ENCODE measurements around the gene SKAP2. TPM values are rescaled to one million over a fixed set of nuclear protein-coding genes. Genes with fewer than 3 reads are reported as not detected.
A peak's percentile ranks its signal among the peaks of the same experiment; 100 is the strongest.

The SKAP2 gene
- polyA plus RNA-seq, 2 of the 4 experiments (the other 2 are of a cell fraction) = 18.7 to 23.0 TPM

DNA sequence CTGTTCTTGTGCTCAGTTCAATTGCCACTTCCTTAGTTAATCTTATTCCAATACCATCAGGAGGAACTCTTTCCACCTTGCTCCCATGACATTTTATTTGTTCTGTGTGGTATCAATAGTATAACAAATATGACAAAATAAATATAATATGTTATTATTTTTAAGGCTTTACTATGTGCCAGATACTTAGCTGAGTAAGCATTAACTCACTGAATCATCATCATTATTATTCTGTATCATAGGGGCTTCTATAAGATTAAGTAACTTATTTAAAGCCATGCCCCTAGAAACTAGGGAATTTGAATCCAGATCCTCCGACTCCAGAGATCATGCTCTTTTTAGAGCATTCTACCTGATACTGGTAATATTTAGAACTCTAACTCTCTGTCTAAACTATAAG lies 33.5 kb upstream of the SKAP2 start:
- WGBS (ENCODE audit: missing lambda C conversion rate) = 91% methylated on average over 1 of the region's 1 CpG
- no peak for FAIRE-seq
- no peak overlapping the region for H3K4me3 ChIP-seq
- no peak overlapping the region for H3K4me2 ChIP-seq
- no peak for DNase-seq (ENCODE audit: low read depth in 1 of 2, low spot score in 1 of 2)
- CTCF ChIA-PET = no interaction called here
- no peak overlapping the region for H3K27ac ChIP-seq
- H3K4me1 ChIP-seq = no peaks in the 10 kb centered on the region
- no peaks in the 10 kb centered on the region for H3K9me3 ChIP-seq
- no peak for ATAC-seq
- TF ChIP-seq SREBF2 (IDR thresholded peaks at IDR 0.05) = no peak
- peak; percentile 48 for TF ChIP-seq MAFK (IDR thresholded peaks at IDR 0.05; ENCODE audit: partially characterized antibody)
- TF ChIP-seq, protein P1, sequence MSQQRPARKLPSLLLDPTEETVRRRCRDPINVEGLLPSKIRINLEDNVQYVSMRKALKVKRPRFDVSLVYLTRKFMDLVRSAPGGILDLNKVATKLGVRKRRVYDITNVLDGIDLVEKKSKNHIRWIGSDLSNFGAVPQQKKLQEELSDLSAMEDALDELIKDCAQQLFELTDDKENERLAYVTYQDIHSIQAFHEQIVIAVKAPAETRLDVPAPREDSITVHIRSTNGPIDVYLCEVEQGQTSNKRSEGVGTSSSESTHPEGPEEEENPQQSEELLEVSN (IDR thresholded peaks at IDR 0.05; ENCODE audit: borderline replicate concordance, low read depth) = no peak
- POLR2A ChIA-PET = no interaction called here

DNA sequence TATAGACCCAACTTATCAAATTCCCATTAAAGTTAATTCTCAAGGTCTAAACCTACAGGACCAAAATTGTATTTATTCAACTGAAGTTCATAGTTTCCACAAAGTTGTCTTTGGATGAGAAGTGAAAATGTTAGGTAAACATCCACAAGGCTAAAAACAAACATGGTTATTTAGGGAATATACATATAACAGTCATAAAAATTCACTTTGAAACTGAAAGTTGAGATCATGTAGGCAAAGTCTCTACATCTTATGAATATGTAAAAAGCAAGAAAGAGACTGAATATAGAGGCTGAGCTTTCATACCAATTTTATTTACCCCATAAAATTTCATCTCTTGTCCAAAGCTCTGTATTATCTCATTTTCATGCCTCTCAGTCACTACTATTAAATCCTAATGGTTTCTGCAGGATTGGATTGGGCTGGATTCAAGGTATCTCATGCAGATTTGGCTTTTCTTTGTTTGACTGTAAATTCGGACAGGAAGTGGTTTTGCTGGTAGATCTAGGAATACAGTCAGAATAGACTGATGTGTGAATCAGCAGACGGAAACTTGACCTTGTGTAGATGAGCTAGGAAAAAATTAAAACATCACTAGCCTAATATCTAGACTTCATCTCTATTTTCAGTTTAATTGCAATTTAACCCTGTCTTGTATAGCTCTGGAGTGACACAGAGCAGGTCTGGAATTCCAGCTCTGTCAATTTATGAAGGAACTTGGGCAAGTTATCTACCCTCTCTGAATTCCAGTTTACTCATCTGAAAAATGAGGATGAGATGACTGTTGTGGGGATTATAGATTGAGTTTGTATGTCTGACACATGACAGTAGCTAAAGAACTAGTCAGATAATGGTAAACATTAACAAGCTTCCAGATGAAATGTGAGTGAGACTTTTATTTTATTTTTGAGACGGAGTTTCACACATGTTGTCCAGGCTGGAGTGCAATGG lies 27.3 kb upstream of the SKAP2 start:
- ATAC-seq (no peak; a peak in 1 of 6 replicates), FAIRE-seq (no peak)

GRCh38 chr7:26880852-26881251 lies 16.5 kb upstream of the SKAP2 start:
- TF ChIP-seq, protein P2, sequence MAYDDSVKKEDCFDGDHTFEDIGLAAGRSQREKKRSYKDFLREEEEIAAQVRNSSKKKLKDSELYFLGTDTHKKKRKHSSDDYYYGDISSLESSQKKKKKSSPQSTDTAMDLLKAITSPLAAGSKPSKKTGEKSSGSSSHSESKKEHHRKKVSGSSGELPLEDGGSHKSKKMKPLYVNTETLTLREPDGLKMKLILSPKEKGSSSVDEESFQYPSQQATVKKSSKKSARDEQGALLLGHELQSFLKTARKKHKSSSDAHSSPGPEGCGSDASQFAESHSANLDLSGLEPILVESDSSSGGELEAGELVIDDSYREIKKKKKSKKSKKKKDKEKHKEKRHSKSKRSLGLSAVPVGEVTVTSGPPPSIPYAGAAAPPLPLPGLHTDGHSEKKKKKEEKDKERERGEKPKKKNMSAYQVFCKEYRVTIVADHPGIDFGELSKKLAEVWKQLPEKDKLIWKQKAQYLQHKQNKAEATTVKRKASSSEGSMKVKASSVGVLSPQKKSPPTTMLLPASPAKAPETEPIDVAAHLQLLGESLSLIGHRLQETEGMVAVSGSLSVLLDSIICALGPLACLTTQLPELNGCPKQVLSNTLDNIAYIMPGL (CRISPR knock-in tag; IDR thresholded peaks at IDR 0.05; ENCODE audit: borderline replicate concordance) = no peak
- TF ChIP-seq, protein P3, sequence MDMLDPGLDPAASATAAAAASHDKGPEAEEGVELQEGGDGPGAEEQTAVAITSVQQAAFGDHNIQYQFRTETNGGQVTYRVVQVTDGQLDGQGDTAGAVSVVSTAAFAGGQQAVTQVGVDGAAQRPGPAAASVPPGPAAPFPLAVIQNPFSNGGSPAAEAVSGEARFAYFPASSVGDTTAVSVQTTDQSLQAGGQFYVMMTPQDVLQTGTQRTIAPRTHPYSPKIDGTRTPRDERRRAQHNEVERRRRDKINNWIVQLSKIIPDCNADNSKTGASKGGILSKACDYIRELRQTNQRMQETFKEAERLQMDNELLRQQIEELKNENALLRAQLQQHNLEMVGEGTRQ (IDR thresholded peaks at IDR 0.05) = no peak
- no peak for TF ChIP-seq ESRRA (IDR thresholded peaks at IDR 0.05; ENCODE audit: borderline replicate concordance, low read length)
- TF ChIP-seq SMC3 (IDR thresholded peaks at IDR 0.05) = no peak
- Histone ChIP-seq H3K27ac (no peak overlapping the region), H3K4me3 (no peak overlapping the region), H3K4me1 (no peaks in the 10 kb centered on the region), H3K9me3 (peaks cover 4% of the 10 kb centered on the region; the same call in 1 of the 3 replicates), H3K4me2 (no peak overlapping the region)
- FAIRE-seq (peak; percentile 32), ATAC-seq (no peak), DNase-seq (ENCODE audit: low read depth in 1 of 2, low spot score in 1 of 2) (no peak)
- ChIA-PET POLR2A (no interaction called here), CTCF (interaction anchor here (0.7 to 1.4 kb wide), 2 partner anchors 15 to 22 kb away, joined by 3 to 4 read pairs; no protein-coding TSS in a partner anchor)
- 82% methylated on average over 2 of the region's 2 CpGs for WGBS (ENCODE audit: missing lambda C conversion rate)

More for the DNA sequence above, 27.3 kb upstream of the SKAP2 start:
- H3K4me1 ChIP-seq = no peaks in the 10 kb centered on the region
- no peak overlapping the region for H3K27ac ChIP-seq
- no peak overlapping the region for H3K4me2 ChIP-seq
- no peak for DNase-seq (ENCODE audit: low read depth in 1 of 2, low spot score in 1 of 2)
- TF ChIP-seq, protein P3 (IDR thresholded peaks at IDR 0.05) = no peak
- TF ChIP-seq, protein P4, sequence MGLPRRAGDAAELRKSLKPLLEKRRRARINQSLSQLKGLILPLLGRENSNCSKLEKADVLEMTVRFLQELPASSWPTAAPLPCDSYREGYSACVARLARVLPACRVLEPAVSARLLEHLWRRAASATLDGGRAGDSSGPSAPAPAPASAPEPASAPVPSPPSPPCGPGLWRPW (IDR thresholded peaks at IDR 0.05) = no peak
- TF ChIP-seq KDM5A (IDR thresholded peaks at IDR 0.05) (no peak), JUNB (IDR thresholded peaks at IDR 0.05) (no peak), CEBPB (IDR thresholded peaks at IDR 0.05) (no peak), MYC (IDR thresholded peaks at IDR 0.05; ENCODE audit: borderline replicate concordance, low read length) (no peak), PHF8 (IDR thresholded peaks at IDR 0.05; ENCODE audit: borderline replicate concordance, low read depth) (no peak)
- TF ChIP-seq, protein P5, sequence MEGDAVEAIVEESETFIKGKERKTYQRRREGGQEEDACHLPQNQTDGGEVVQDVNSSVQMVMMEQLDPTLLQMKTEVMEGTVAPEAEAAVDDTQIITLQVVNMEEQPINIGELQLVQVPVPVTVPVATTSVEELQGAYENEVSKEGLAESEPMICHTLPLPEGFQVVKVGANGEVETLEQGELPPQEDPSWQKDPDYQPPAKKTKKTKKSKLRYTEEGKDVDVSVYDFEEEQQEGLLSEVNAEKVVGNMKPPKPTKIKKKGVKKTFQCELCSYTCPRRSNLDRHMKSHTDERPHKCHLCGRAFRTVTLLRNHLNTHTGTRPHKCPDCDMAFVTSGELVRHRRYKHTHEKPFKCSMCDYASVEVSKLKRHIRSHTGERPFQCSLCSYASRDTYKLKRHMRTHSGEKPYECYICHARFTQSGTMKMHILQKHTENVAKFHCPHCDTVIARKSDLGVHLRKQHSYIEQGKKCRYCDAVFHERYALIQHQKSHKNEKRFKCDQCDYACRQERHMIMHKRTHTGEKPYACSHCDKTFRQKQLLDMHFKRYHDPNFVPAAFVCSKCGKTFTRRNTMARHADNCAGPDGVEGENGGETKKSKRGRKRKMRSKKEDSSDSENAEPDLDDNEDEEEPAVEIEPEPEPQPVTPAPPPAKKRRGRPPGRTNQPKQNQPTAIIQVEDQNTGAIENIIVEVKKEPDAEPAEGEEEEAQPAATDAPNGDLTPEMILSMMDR (IDR thresholded peaks at IDR 0.05) = no peak
- TF ChIP-seq, protein P2 (CRISPR knock-in tag; IDR thresholded peaks at IDR 0.05; ENCODE audit: borderline replicate concordance) = no peak
- ChIA-PET POLR2A (interaction anchor here (0.9 kb wide), 1 partner anchor 222 kb away, joined by 3 read pairs; no protein-coding TSS in a partner anchor), CTCF (interaction anchor here (0.6 to 1.5 kb wide), 4 partner anchors 13 to 988 kb away, joined by 3 to 4 read pairs (median 4); no protein-coding TSS in a partner anchor)
- WGBS (ENCODE audit: missing lambda C conversion rate) = 60% methylated on average over 3 of the region's 3 CpGs
- H3K9me3 ChIP-seq = no peaks in the 10 kb centered on the region
- no peak overlapping the region for H3K4me3 ChIP-seq

Measured in A549 (cell line).